Mammary epithelial cell (primary cell): ENCODE results near the gene PCDHA10.

Source experiments
- CTCF ChIP-seq, 2 donors: IDR thresholded peaks in 1 of 2; conservative IDR thresholded peaks in 1 of 2; 2 replicates each; pipeline ENCODE4 v1.5.1; 2011 to 2012; ENCODE audit warnings: inconsistent platforms in 2 of 2, low read length in 2 of 2, mild to moderate bottlenecking in 2 of 2, control low read depth in 1 of 2, low read depth in 1 of 2; ENCODE audit not compliant: insufficient read depth in 1 of 2; ENCODE audit errors: extremely low read depth in 1 of 2
- EZH2 ChIP-seq: IDR thresholded peaks from 2 replicates; pipeline ENCODE4 v1.6.1; 2012; ENCODE audit warnings: low read length, inconsistent platforms, borderline replicate concordance

- TF ChIP-seq CTCF (conservative IDR thresholded peaks at IDR 0.05 in 1 of 2, IDR thresholded peaks at IDR 0.05 in 1 of 2; ENCODE audit: extremely low read depth in 1 of 2, insufficient read depth in 1 of 2, low read depth in 1 of 2, low read length in 2 of 2) (no peak), EZH2 (no peak)
Measured at GRCh38 chr5:140916325-140916724, 60.6 kb downstream of the PCDHA10 start.
